Neural progenitor cell (in vitro differentiated cells): ENCODE data around the gene MLH1. TPM values are rescaled to one million over a fixed set of nuclear protein-coding genes. Genes with fewer than 3 reads are reported as not detected.
"Not testable (repeated sequence)": the region's sequence is repeated elsewhere in the genome, so short reads cannot be mapped to it uniquely, and the experiment has no call there.

Experiments used
- DNase-seq: peaks from one replicate; pipeline ENCODE4 v3.0.0-alpha.2; 2016; ENCODE audit warnings: low spot score
- H2AFZ ChIP-seq: fragments of 200-600 bp; sonication (generic); replicated peaks from 2 replicates; pipeline ENCODE4 v1.6.1; 2016; ENCODE audit warnings: antibody characterized with exemption
- H3F3A ChIP-seq: fragments of 200-600 bp; sonication (generic); 2 replicates; pipeline ENCODE4 v1.6.1; 2016; ENCODE audit warnings: antibody characterized with exemption, low read depth
- H3K27ac ChIP-seq: fragments of 200-600 bp; sonication (generic); 2 replicates; pipeline ENCODE4 v1.5.1; 2016; ENCODE audit warnings: mild to moderate bottlenecking
- H3K27me3 ChIP-seq: fragments of 200-600 bp; sonication (generic); 2 replicates; pipeline ENCODE4 v1.6.1; 2016; ENCODE audit warnings: mild to moderate bottlenecking, moderate library complexity
- H3K36me3 ChIP-seq: fragments of 200-600 bp; sonication (generic); 2 replicates; pipeline ENCODE4 v1.5.1; 2016
- H3K4me1 ChIP-seq: fragments of 200-600 bp; sonication (generic); 2 replicates; pipeline ENCODE4 v1.6.1; 2016; ENCODE audit warnings: mixed run types
- H3K4me2 ChIP-seq: fragments of 200-600 bp; sonication (generic); 2 replicates; pipeline ENCODE4 v1.6.1; 2016
- H3K4me3 ChIP-seq: fragments of 200-600 bp; sonication (generic); 2 replicates; pipeline ENCODE4 v1.5.1; 2016
- H3K79me2 ChIP-seq: fragments of 200-600 bp; sonication (generic); 2 replicates; pipeline ENCODE4 v1.6.1; 2016; ENCODE audit warnings: low read depth
- H3K9ac ChIP-seq: fragments of 200-600 bp; sonication (generic); 2 replicates; pipeline ENCODE4 v1.6.1; 2016
- H3K9me3 ChIP-seq: fragments of 200-600 bp; sonication (generic); 2 replicates; pipeline ENCODE4 v1.5.1; 2016; ENCODE audit warnings: low read depth
- H4K20me1 ChIP-seq: fragments of 200-600 bp; sonication (generic); 2 replicates; pipeline ENCODE4 v1.6.1; 2016; ENCODE audit warnings: low read depth
- H3K27ac Mint-ChIP-seq: 3 replicates; pipeline ENCODE4 v1.8.0; 2021; ENCODE audit warnings: mixed read lengths
- H3K27me3 Mint-ChIP-seq: 2 replicates; pipeline ENCODE4 v1.8.0; 2022; ENCODE audit warnings: low read depth, mild to moderate bottlenecking, inconsistent platforms, moderate library complexity, mixed read lengths; ENCODE audit not compliant: insufficient read depth
- H3K36me3 Mint-ChIP-seq: 3 replicates; pipeline ENCODE4 v1.8.0; 2021; ENCODE audit warnings: mixed read lengths
- H3K4me1 Mint-ChIP-seq: 3 replicates; pipeline ENCODE4 v1.8.0; 2021; ENCODE audit warnings: mixed read lengths
- H3K4me3 Mint-ChIP-seq: 3 replicates; pipeline ENCODE4 v1.8.0; 2021; ENCODE audit warnings: mild to moderate bottlenecking, moderate library complexity, mixed read lengths
- H3K9me3 Mint-ChIP-seq: 3 replicates; pipeline ENCODE4 v1.8.0; 2020; ENCODE audit warnings: mixed read lengths
- EZH2 ChIP-seq: fragments of 200-600 bp; sonication (generic); IDR thresholded peaks from 2 replicates; pipeline ENCODE4 v1.6.1; 2017; ENCODE audit warnings: antibody characterized with exemption, mild to moderate bottlenecking, moderate library complexity
- EZH2phosphoT487 ChIP-seq: fragments of 200-600 bp; sonication (generic); IDR thresholded peaks from 2 replicates; pipeline ENCODE4 v1.6.1; 2017; ENCODE audit warnings: antibody characterized with exemption
- total RNA-seq: library from RNA; depleted of rRNA; stranded (reverse); fragments of >200 nt; gene quantifications from 2 replicates; pipeline ENCODE4 v1.2.3, GENCODE V29; 2015; ENCODE audit warnings: low replicate concordance
- TF ChIP-seq, protein P1 (sequence below): fragments of 200-600 bp; sonication (generic); IDR thresholded peaks from 2 replicates; pipeline ENCODE4 v1.5.1; 2017; ENCODE audit warnings: antibody characterized with exemption, mild to moderate bottlenecking

MLH1 gene
- total RNA-seq, 1 donor from 2014 or later = 71.1 TPM

DNA sequence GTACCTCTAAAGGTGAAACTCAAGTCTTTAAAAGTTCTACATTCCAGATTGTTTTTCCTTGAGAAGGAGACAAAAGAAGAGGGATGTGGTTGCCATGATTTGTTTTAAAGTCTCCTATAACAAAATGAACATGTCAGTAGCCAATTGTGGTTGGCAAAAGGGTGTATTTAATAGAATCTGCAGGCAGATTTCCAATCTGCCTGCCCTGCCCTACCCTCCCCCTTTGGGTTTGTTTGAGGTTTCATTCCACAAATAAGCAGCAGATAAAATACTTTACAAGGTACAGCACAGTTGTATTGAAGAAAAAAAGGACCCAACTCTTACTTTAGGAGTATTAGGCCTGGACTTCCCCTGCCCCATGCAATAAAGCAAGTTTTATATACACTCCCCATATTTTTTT lies 59.5 kb downstream of the MLH1 start:
- H4K20me1 ChIP-seq = no peaks in the 10 kb centered on the region
- H2AFZ ChIP-seq = no peak overlapping the region
- H3K9me3 ChIP-seq = no peaks in the 10 kb centered on the region
- no peaks in the 10 kb centered on the region for H3K27me3 Mint-ChIP-seq
- no peaks in the 10 kb centered on the region for H3F3A ChIP-seq
- no peaks in the 10 kb centered on the region for H3K27me3 ChIP-seq
- no peak for DNase-seq
- H3K4me1 ChIP-seq = no peaks in the 10 kb centered on the region
- H3K9ac ChIP-seq = no peak overlapping the region
- H3K4me1 Mint-ChIP-seq = no peaks in the 10 kb centered on the region
- TF ChIP-seq, protein P1, sequence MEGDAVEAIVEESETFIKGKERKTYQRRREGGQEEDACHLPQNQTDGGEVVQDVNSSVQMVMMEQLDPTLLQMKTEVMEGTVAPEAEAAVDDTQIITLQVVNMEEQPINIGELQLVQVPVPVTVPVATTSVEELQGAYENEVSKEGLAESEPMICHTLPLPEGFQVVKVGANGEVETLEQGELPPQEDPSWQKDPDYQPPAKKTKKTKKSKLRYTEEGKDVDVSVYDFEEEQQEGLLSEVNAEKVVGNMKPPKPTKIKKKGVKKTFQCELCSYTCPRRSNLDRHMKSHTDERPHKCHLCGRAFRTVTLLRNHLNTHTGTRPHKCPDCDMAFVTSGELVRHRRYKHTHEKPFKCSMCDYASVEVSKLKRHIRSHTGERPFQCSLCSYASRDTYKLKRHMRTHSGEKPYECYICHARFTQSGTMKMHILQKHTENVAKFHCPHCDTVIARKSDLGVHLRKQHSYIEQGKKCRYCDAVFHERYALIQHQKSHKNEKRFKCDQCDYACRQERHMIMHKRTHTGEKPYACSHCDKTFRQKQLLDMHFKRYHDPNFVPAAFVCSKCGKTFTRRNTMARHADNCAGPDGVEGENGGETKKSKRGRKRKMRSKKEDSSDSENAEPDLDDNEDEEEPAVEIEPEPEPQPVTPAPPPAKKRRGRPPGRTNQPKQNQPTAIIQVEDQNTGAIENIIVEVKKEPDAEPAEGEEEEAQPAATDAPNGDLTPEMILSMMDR = no peak
- TF ChIP-seq EZH2 (no peak), EZH2phosphoT487 (no peak)
- H3K79me2 ChIP-seq = no peaks in the 10 kb centered on the region
- H3K27ac ChIP-seq = no peak overlapping the region
- H3K36me3 Mint-ChIP-seq = peaks cover 37% of the 10 kb centered on the region
- no peak overlapping the region for H3K27ac Mint-ChIP-seq
- H3K4me2 ChIP-seq = no peak overlapping the region
- peaks cover 6% of the 10 kb centered on the region for H3K36me3 ChIP-seq
- H3K4me3 ChIP-seq = no peak overlapping the region
- no peaks in the 10 kb centered on the region for H3K9me3 Mint-ChIP-seq
- no peak overlapping the region for H3K4me3 Mint-ChIP-seq

DNA sequence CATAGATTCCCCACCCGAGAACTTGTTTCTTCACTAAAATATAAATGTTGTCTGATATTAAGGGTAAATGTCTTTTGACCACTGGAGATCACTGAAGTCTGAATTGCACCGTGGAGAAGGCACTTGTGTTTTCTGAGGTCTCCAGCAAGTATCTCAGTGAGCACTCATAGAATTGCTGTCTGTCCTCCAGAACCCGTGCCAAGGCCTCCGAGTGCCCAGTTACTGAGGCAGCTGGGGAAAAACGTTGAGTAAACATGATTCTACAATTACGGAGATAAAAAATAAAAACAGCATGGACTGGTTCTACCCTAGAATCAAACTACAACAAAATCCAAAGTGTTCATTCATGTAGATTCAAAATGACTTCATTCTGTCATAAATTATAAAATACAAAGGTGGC lies 60.0 kb downstream of the MLH1 start:
- no peak for DNase-seq
- Histone ChIP-seq H4K20me1 (no peaks in the 10 kb centered on the region), H3K36me3 (peaks cover 6% of the 10 kb centered on the region), H3K9me3 (no peaks in the 10 kb centered on the region), H3K4me2 (no peak overlapping the region), H3K9ac (no peak overlapping the region), H3K4me1 (no peaks in the 10 kb centered on the region), H2AFZ (no peak overlapping the region), H3K79me2 (no peaks in the 10 kb centered on the region), H3F3A (no peaks in the 10 kb centered on the region), H3K27ac (no peak overlapping the region), H3K27me3 (no peaks in the 10 kb centered on the region), H3K4me3 (no peak overlapping the region)
- peaks cover 32% of the 10 kb centered on the region for H3K36me3 Mint-ChIP-seq
- no peaks in the 10 kb centered on the region for H3K4me1 Mint-ChIP-seq
- no peaks in the 10 kb centered on the region for H3K27me3 Mint-ChIP-seq
- H3K9me3 Mint-ChIP-seq = no peaks in the 10 kb centered on the region
- TF ChIP-seq EZH2 = no peak
- TF ChIP-seq, protein P1 = no peak
- no peak for TF ChIP-seq EZH2phosphoT487
- no peak overlapping the region for H3K4me3 Mint-ChIP-seq
- H3K27ac Mint-ChIP-seq = no peak overlapping the region

DNA sequence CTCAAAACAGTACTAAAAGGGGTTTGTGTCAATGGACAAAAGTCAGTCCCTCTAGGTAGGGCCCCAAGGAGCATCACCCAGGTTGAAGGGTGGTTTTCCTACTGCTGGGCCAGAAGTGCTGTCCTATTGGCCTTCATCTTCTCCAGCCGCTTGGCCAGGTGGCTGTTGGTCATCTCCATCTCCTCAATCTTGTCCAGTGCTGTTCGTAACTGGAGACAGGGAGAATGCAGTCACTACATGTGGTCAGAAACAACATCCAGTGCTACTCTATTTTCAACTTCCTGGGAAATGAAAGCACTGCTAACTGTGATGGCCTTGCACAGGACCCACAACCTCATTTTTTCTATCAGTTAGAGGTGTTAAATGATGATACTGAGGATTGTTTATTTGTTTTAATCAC lies 60.4 kb downstream of the MLH1 start:
- no peak for TF ChIP-seq EZH2phosphoT487
- TF ChIP-seq EZH2 = no peak
- TF ChIP-seq, protein P1 = no peak
- no peaks in the 10 kb centered on the region for H3K4me1 ChIP-seq
- H3K4me3 Mint-ChIP-seq = no peak overlapping the region
- no peak overlapping the region for H3K27ac ChIP-seq
- no peaks in the 10 kb centered on the region for H3K9me3 ChIP-seq
- H3K4me2 ChIP-seq = no peak overlapping the region
- H2AFZ ChIP-seq = no peak overlapping the region
- no peaks in the 10 kb centered on the region for H3K27me3 ChIP-seq
- peaks cover 6% of the 10 kb centered on the region for H3K36me3 ChIP-seq
- H3K4me1 Mint-ChIP-seq = no peaks in the 10 kb centered on the region
- H4K20me1 ChIP-seq = no peaks in the 10 kb centered on the region
- no peaks in the 10 kb centered on the region for H3F3A ChIP-seq
- H3K36me3 Mint-ChIP-seq = peaks cover 31% of the 10 kb centered on the region
- no peak overlapping the region for H3K4me3 ChIP-seq
- no peaks in the 10 kb centered on the region for H3K9me3 Mint-ChIP-seq
- no peaks in the 10 kb centered on the region for H3K79me2 ChIP-seq
- no peak overlapping the region for H3K27ac Mint-ChIP-seq
- no peak overlapping the region for H3K9ac ChIP-seq
- no peaks in the 10 kb centered on the region for H3K27me3 Mint-ChIP-seq
- DNase-seq = no peak

DNA sequence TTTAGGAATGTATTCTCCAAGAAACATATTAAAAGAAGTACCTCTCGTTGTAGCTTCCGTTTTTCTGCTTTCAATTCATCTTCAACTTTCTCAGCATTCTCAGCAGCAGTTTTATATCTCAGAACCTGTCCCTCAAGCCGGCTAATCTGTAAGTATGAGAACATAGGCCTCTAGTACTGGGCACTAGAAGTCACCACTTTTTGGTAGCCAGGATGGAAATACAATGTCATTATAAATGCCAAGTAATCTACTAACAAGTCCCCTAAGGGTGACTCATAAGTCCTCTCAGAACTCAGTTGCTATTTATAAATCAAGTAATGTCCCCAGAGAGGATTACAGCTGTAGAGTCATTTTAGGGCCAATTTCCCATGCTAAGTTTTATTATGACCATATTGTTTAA lies 61.1 kb downstream of the MLH1 start:
- H3K36me3 Mint-ChIP-seq = peaks cover 27% of the 10 kb centered on the region

DNA sequence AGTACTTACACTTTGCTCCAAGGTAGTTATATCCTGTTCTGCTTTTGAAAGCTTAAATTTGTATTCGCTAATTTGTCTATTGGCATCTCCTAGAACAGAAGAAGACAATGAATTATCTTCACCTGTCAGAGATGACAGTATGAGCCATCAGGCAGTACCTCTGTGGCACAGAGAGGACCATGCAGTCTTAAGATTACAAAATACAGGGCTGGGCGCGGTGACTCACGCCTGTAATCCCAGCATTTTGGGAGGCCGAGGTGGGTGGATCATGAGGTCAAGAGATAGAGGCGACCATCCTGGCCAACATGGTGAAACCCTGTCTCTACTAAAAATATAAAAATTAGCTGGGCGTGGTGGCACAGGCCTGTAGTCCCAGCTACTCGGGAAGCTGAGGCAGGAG lies 61.8 kb downstream of the MLH1 start:
- H3K9ac ChIP-seq, H3K9me3 Mint-ChIP-seq, H3K4me2 ChIP-seq, H3K9me3 ChIP-seq, H3K27ac ChIP-seq, H3F3A ChIP-seq, H3K27ac Mint-ChIP-seq, H3K27me3 ChIP-seq, H3K4me3 Mint-ChIP-seq, H3K4me3 ChIP-seq, H4K20me1 ChIP-seq, H3K27me3 Mint-ChIP-seq, H3K36me3 ChIP-seq, H2AFZ ChIP-seq, H3K4me1 Mint-ChIP-seq, H3K4me1 ChIP-seq, DNase-seq, H3K79me2 ChIP-seq: not testable (repeated sequence)
- H3K36me3 Mint-ChIP-seq = peaks cover 26% of the 10 kb centered on the region

More for the DNA sequence above, 61.1 kb downstream of the MLH1 start:
- Mint-ChIP-seq H3K27me3 (no peaks in the 10 kb centered on the region), H3K4me1 (no peaks in the 10 kb centered on the region), H3K27ac (no peak overlapping the region), H3K9me3 (no peaks in the 10 kb centered on the region), H3K4me3 (no peak overlapping the region)
- no peak for DNase-seq
- Histone ChIP-seq H4K20me1 (no peaks in the 10 kb centered on the region), H3K27ac (no peak overlapping the region), H2AFZ (no peak overlapping the region), H3K27me3 (no peaks in the 10 kb centered on the region), H3K4me1 (no peaks in the 10 kb centered on the region), H3K9ac (no peak overlapping the region), H3K4me2 (no peak overlapping the region), H3K79me2 (no peaks in the 10 kb centered on the region), H3K4me3 (no peak overlapping the region), H3F3A (no peaks in the 10 kb centered on the region), H3K9me3 (no peaks in the 10 kb centered on the region), H3K36me3 (peaks cover 6% of the 10 kb centered on the region)
- TF ChIP-seq EZH2 = no peak
- TF ChIP-seq, protein P1 = no peak
- no peak for TF ChIP-seq EZH2phosphoT487
